MCF 10A (cell line): ENCODE results near the gene UBLCP1. TPM values are rescaled to one million over a fixed set of nuclear protein-coding genes. Genes with fewer than 3 reads are reported as not detected.

Experiments used
- BruUV-seq: library from RNA; stranded (reverse); fragments of 400-500 nt; replicated peaks from 2 replicates; lab custom pipeline; 2021; lab: Mats Ljungman, UMichigan
- CTCF ChIA-PET: fragments of 300-600 bp; sonication (Branson Sonifier 250); formaldehyde crosslinking; extraction: SDS; loops from one replicate; lab custom pipeline; 2021; ENCODE audit warnings: antibody characterized with exemption, inconsistent platforms; lab: Yijun Ruan, JAX
- POLR2A ChIA-PET: fragments of 300-600, 350-650 bp; sonication (Branson Sonifier 250); formaldehyde crosslinking; extraction: SDS; loops from one replicate; lab custom pipeline; 2020; ENCODE audit warnings: antibody characterized with exemption, inconsistent platforms; lab: Yijun Ruan, JAX
- DNase-seq: peaks from one replicate; pipeline ENCODE4 v3.0.0-alpha.2; 2018; ENCODE audit not compliant: unreplicated experiment
- H3K27ac Mint-ChIP-seq: one replicate; pipeline ENCODE4 v1.8.0; 2022; ENCODE audit warnings: mild to moderate bottlenecking, low read depth, mixed read lengths; ENCODE audit not compliant: unreplicated experiment
- H3K27me3 Mint-ChIP-seq: one replicate; pipeline ENCODE4 v1.8.0; 2022; ENCODE audit warnings: mixed read lengths; ENCODE audit not compliant: insufficient read depth, unreplicated experiment
- H3K36me3 Mint-ChIP-seq: one replicate; pipeline ENCODE4 v1.8.0; 2022; ENCODE audit warnings: mild to moderate bottlenecking, moderate library complexity, mixed read lengths; ENCODE audit not compliant: insufficient read depth, unreplicated experiment
- H3K4me1 Mint-ChIP-seq: one replicate; pipeline ENCODE4 v1.8.0; 2022; ENCODE audit warnings: mixed read lengths; ENCODE audit not compliant: insufficient read depth, unreplicated experiment
- H3K4me3 Mint-ChIP-seq: one replicate; pipeline ENCODE4 v1.8.0; 2022; ENCODE audit warnings: mild to moderate bottlenecking, moderate library complexity, mixed read lengths; ENCODE audit not compliant: unreplicated experiment
- H3K9me3 Mint-ChIP-seq: one replicate; pipeline ENCODE4 v1.8.0; 2022; ENCODE audit warnings: mixed read lengths; ENCODE audit not compliant: unreplicated experiment
- intact Hi-C: fragments of 100-400 bp; cut with micrococcal nuclease; formaldehyde crosslinking; loops from 2 replicates; pipeline ENCODE4 v1.14.1; 2022
- total RNA-seq: library from RNA; stranded (reverse); gene quantifications from 2 replicates; pipeline ENCODE4 v1.2.3, GENCODE V29; 2022
- TF ChIP-seq, protein P1 (sequence below): fragments of 200-600 bp; IDR thresholded peaks from one replicate; pipeline ENCODE4 v1.8.0; 2022; ENCODE audit warnings: antibody characterized with exemption, mild to moderate bottlenecking; ENCODE audit not compliant: unreplicated experiment

Gene UBLCP1
- total RNA-seq, 1 experiment from 2014 or later = 74.4 TPM

DNA sequence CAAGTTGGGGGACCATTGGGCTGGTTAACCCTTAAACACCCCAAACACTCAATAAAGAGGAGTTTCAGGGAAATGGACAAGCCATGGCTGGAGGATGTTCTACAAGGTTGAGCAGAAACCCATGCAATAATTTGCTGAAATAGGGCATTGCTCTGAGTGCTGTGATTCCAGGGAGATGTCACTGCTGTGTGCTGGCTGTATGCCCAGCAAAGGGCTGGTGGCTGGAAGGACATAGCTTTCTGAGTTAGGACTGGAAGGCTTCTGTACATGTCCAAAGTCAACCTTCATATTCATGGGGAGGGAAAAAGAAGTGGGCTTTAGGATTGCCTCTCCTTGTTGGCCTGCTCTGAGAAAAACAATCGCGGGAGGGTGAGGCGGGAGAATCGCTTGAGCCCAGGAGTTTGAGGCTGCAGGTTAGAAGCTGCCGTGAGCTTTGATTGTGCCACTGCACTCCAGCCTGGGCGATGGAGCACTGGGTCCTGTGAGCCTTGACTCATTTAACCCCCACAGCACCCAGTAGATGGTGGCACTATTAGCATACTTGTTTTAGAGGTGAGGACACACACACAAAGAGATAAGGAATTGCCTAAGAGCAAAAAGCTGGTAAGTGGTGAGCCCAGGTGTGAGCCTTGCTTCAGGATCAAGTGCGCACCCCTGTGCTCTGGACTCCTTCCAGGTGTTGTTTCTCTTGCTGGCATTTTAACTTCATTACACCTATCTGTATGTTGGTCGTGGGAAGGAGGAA, 46.8 kb downstream of the UBLCP1 start:
- Mint-ChIP-seq H3K36me3 (no peaks in the 10 kb centered on the region), H3K9me3 (no peaks in the 10 kb centered on the region)
- POLR2A ChIA-PET = interaction anchor here (0.7 to 1.2 kb wide), 3 partner anchors 15 to 53 kb away, joined by 3 to 4 read pairs (median 3); no protein-coding TSS in a partner anchor

DNA sequence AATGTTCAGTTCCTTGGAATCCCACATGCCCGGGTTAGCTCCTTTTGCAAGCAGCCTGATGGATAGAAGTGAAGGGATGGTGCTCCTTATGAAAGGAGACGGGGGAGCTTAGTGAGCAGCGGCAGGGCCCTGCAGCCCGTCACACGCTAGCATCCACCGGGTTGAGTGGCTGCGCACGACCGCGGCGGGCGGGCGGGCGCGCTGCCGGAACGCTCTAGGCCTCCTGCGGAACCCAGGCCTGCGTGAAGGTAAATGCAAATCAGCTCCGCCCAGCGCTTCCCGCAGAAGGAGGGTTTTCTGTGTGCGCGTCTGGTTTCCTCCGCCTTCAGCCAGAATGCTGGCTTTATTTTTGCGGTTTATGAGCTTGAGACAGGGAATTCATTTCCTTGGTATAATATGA, 47.4 kb downstream of the UBLCP1 start:
- TF ChIP-seq, protein P1, sequence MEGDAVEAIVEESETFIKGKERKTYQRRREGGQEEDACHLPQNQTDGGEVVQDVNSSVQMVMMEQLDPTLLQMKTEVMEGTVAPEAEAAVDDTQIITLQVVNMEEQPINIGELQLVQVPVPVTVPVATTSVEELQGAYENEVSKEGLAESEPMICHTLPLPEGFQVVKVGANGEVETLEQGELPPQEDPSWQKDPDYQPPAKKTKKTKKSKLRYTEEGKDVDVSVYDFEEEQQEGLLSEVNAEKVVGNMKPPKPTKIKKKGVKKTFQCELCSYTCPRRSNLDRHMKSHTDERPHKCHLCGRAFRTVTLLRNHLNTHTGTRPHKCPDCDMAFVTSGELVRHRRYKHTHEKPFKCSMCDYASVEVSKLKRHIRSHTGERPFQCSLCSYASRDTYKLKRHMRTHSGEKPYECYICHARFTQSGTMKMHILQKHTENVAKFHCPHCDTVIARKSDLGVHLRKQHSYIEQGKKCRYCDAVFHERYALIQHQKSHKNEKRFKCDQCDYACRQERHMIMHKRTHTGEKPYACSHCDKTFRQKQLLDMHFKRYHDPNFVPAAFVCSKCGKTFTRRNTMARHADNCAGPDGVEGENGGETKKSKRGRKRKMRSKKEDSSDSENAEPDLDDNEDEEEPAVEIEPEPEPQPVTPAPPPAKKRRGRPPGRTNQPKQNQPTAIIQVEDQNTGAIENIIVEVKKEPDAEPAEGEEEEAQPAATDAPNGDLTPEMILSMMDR = no peak
- POLR2A ChIA-PET = interaction anchor here (0.7 to 1.5 kb wide), 4 partner anchors 14 to 52 kb away, joined by 3 to 6 read pairs (median 3); no protein-coding TSS in a partner anchor
- Mint-ChIP-seq H3K27ac (no peak overlapping the region), H3K4me1 (peaks cover 10% of the 10 kb centered on the region), H3K27me3 (no peaks in the 10 kb centered on the region), H3K36me3 (no peaks in the 10 kb centered on the region), H3K9me3 (no peaks in the 10 kb centered on the region), H3K4me3 (peak overlapping the region; percentile 38)
- intact Hi-C loops = no loop called here
- DNase-seq = peak; percentile 42
- no TSS peak for BruUV-seq
- CTCF ChIA-PET = interaction anchor here (0.6 to 1.8 kb wide), 11 partner anchors 8 to 677 kb away, joined by 3 to 7 read pairs (median 4); no protein-coding TSS in a partner anchor

More for the DNA sequence above, 46.8 kb downstream of the UBLCP1 start:
- intact Hi-C loops = no loop called here
- Mint-ChIP-seq H3K27ac (no peak overlapping the region), H3K4me1 (peaks cover 17% of the 10 kb centered on the region), H3K27me3 (no peaks in the 10 kb centered on the region), H3K4me3 (peak overlapping the region; percentile 38)
- DNase-seq = no peak
- CTCF ChIA-PET = interaction anchor here (0.6 to 1.8 kb wide), 10 partner anchors 9 to 678 kb away, joined by 3 to 7 read pairs (median 4); no protein-coding TSS in a partner anchor
- TF ChIP-seq, protein P1 = no peak
- BruUV-seq = no TSS peak

DNA sequence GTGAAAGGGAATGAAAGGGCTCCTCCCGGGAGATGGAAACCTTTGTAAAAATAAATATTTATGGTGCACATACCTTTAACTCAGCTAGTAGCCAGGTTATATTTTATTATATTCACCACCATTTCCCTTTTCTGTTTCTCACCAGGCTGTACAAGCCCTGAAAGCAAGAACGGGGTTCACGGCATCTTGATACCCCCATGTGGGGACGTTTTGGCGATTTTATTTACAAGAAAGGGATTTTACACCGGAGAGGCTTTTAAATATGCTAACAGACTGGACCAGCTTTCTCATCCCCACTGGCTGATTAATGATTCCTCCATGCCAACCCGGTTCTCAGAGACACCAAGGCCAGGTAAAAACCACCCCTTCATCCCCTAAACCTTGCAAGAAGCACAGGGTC, 48.0 kb downstream of the UBLCP1 start:
- no peaks in the 10 kb centered on the region for H3K36me3 Mint-ChIP-seq
- POLR2A ChIA-PET = interaction anchor here (0.5 to 1.5 kb wide), 4 partner anchors 13 to 111 kb away, joined by 3 to 6 read pairs (median 3); no protein-coding TSS in a partner anchor
- DNase-seq = no peak
- H3K4me1 Mint-ChIP-seq = peaks cover 6% of the 10 kb centered on the region
- CTCF ChIA-PET = interaction anchor here (0.6 to 1.8 kb wide), 7 partner anchors 8 to 75 kb away, joined by 3 to 7 read pairs (median 4); no protein-coding TSS in a partner anchor
- intact Hi-C loops = no loop called here
- peak overlapping the region; percentile 38 for H3K4me3 Mint-ChIP-seq
- BruUV-seq = no TSS peak
- TF ChIP-seq, protein P1 = no peak
- H3K9me3 Mint-ChIP-seq = no peaks in the 10 kb centered on the region
- H3K27me3 Mint-ChIP-seq = no peaks in the 10 kb centered on the region
- H3K27ac Mint-ChIP-seq = no peak overlapping the region

DNA sequence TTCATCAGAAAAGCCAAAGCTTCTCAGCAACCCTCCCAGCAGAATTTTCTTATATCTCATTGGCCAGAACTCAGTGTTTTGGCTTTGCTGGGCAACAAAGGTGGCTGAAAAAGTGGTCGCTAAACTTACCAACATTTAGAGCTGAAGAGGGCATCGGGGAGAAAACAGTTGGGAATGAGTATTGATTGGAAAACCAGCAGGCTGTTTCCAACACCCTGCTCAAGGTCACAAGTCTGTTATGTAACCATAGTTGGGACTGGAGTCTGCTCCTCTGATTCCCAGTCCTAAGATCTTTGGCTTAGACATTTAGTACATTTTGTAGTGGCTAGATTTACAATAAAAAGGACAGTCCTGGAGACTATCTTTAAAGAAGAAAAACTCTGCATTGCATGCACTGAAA, 50.1 kb downstream of the UBLCP1 start:
- no peak for DNase-seq
- ChIA-PET CTCF (interaction anchor here (0.6 to 1.4 kb wide), 7 partner anchors 11 to 1076 kb away, joined by 3 to 5 read pairs (median 4); no protein-coding TSS in a partner anchor), POLR2A (no interaction called here)
- TF ChIP-seq, protein P1 = no peak
- Mint-ChIP-seq H3K27me3 (no peaks in the 10 kb centered on the region), H3K36me3 (no peaks in the 10 kb centered on the region), H3K9me3 (no peaks in the 10 kb centered on the region), H3K27ac (no peak overlapping the region), H3K4me3 (no peak overlapping the region), H3K4me1 (peaks cover 6% of the 10 kb centered on the region)
- intact Hi-C loops = no loop called here
- no TSS peak for BruUV-seq
